CD1c-positive myeloid dendritic cell (primary cell): ENCODE data around the gene SLC9A6.
"Not testable (repeated sequence)": the region's sequence is repeated elsewhere in the genome, so short reads cannot be mapped to it uniquely, and the experiment has no call there.

Source experiments
- DNase-seq: peaks from one replicate; pipeline ENCODE4 v3.0.0-alpha.2; 2016; ENCODE audit errors: extremely low spot score

Gene SLC9A6

GRCh38 chrX:136063340-136064079 lies 78.3 kb downstream of the SLC9A6 start:
- peak; percentile 29 for DNase-seq

GRCh38 chrX:136064661-136065043 lies 79.4 kb downstream of the SLC9A6 start:
- DNase-seq, result no peak

- peak; percentile 48 for DNase-seq
Observed at GRCh38 chrX:136065044-136065671, 79.9 kb downstream of the SLC9A6 start.

- DNase-seq, result no peak
Observed at GRCh38 chrX:136067097-136067496, 81.9 kb downstream of the SLC9A6 start.

- no peak for DNase-seq
Observed at GRCh38 chrX:136067966-136068365, 82.7 kb downstream of the SLC9A6 start.

- DNase-seq, result no peak
Observed at GRCh38 chrX:136076942-136077341, 91.7 kb downstream of the SLC9A6 start.

GRCh38 chrX:136080766-136081165 lies 95.5 kb downstream of the SLC9A6 start:
- DNase-seq, result no peak

- DNase-seq, result no peak
Observed at GRCh38 chrX:136086521-136086920, 101.3 kb downstream of the SLC9A6 start.

- DNase-seq, result not testable (repeated sequence)
Observed at GRCh38 chrX:136091898-136092297, 106.7 kb downstream of the SLC9A6 start.

GRCh38 chrX:136094962-136095361 lies 109.7 kb downstream of the SLC9A6 start:
- DNase-seq, result no peak
